ENCODE data around the gene FAM13A. TPM values are rescaled to one million over a fixed set of nuclear protein-coding genes. Genes with fewer than 3 reads are reported as not detected.
A peak's percentile ranks its signal among the peaks of the same experiment; 100 is the strongest.

Gene FAM13A
- total RNA-seq, 2 donors from 2014 or later: 10.1 to 24.9 TPM

- intact Hi-C loops (cut with DNase I): no loop called here
- ATAC-seq: no peak
- DNase-seq: no peak
Measured at GRCh38 chr4:88827442-88827841, 229.5 kb downstream of the FAM13A start.

GRCh38 chr4:88826771-88827170 is 230.2 kb downstream of the FAM13A start:
- intact Hi-C loops (cut with DNase I): no loop called here
- no peak for ATAC-seq

GRCh38 chr4:88825931-88826330 is 231.1 kb downstream of the FAM13A start:
- DNase-seq (no peak), ATAC-seq (no peak)
- intact Hi-C loops (cut with DNase I): no loop called here

More at GRCh38 chr4:88826771-88827170, 230.2 kb downstream of the FAM13A start:
- DNase-seq: no peak

- DNase-seq (peak; percentile 88), ATAC-seq (peak; percentile 95 to 98)
- intact Hi-C loops (cut with DNase I): loop anchor here in 1 of 2 donors (5.0 kb wide), 1 partner anchor 289 kb away; the partner anchor contains the start of gene TIGD2
Measured at GRCh38 chr4:88823058-88823919, 233.7 kb downstream of the FAM13A start.

GRCh38 chr4:88822034-88822789 is 234.8 kb downstream of the FAM13A start:
- ATAC-seq (no peak), DNase-seq (no peak)
- intact Hi-C loops (cut with DNase I): loop anchor here in 1 of 2 donors (5.0 kb wide), 1 partner anchor 290 kb away; the partner anchor contains the start of gene TIGD2

- ATAC-seq: no peak
- intact Hi-C loops (cut with DNase I): loop anchor here in 1 of 2 donors (5.0 kb wide), 1 partner anchor 291 kb away; the partner anchor contains the start of gene TIGD2
Measured at GRCh38 chr4:88821522-88821921, 235.5 kb downstream of the FAM13A start.

GRCh38 chr4:88820698-88821415 is 236.1 kb downstream of the FAM13A start:
- DNase-seq (no peak), ATAC-seq (no peak)
- intact Hi-C loops (cut with DNase I): loop anchor here in 1 of 2 donors (5.0 kb wide), 1 partner anchor 291 kb away; the partner anchor contains the start of gene TIGD2

More at GRCh38 chr4:88821522-88821921, 235.5 kb downstream of the FAM13A start:
- DNase-seq: no peak

GRCh38 chr4:88819818-88820697 is 236.9 kb downstream of the FAM13A start:
- ATAC-seq (no peak), DNase-seq (no peak)
- intact Hi-C loops (cut with DNase I): loop anchor here (2.0 to 5.0 kb wide), 2 partner anchors 205 to 292 kb away; partner anchors contain the start of gene TIGD2 (in 1 of the 2)

- DNase-seq (peak; percentile 35), ATAC-seq (peak; percentile 31 to 36)
Measured at GRCh38 chr4:88818631-88819470, 238.1 kb downstream of the FAM13A start.

GRCh38 chr4:88817740-88818139 is 239.2 kb downstream of the FAM13A start:
- DNase-seq: no peak
- no peak for ATAC-seq
- intact Hi-C loops (cut with DNase I): loop anchor here (1.0 to 2.0 kb wide), 2 partner anchors 207 to 208 kb away; no protein-coding TSS in a partner anchor

More at GRCh38 chr4:88818631-88819470, 238.1 kb downstream of the FAM13A start:
- intact Hi-C loops (cut with DNase I): loop anchor here (1.0 to 2.0 kb wide), 2 partner anchors 206 kb away; no protein-coding TSS in a partner anchor

GRCh38 chr4:88816360-88816759 is 240.6 kb downstream of the FAM13A start:
- DNase-seq (no peak), ATAC-seq (no peak)
- intact Hi-C loops (cut with DNase I): no loop called here

- DNase-seq: no peak
- no peak for ATAC-seq
- intact Hi-C loops (cut with DNase I): no loop called here
Measured at GRCh38 chr4:88814043-88814617, 242.9 kb downstream of the FAM13A start.

- ATAC-seq (no peak), DNase-seq (no peak)
- intact Hi-C loops (cut with DNase I): no loop called here
Measured at GRCh38 chr4:88813013-88813412, 244.0 kb downstream of the FAM13A start.

- intact Hi-C loops (cut with DNase I): no loop called here
- peak in 1 of 2 donors; percentile 42 for ATAC-seq
- no peak for DNase-seq
Measured at GRCh38 chr4:88812420-88812819, 244.6 kb downstream of the FAM13A start.

GRCh38 chr4:88811904-88812303 is 245.1 kb downstream of the FAM13A start:
- intact Hi-C loops (cut with DNase I): no loop called here
- DNase-seq: no peak
- ATAC-seq: no peak

GRCh38 chr4:88810325-88810724 is 246.7 kb downstream of the FAM13A start:
- intact Hi-C loops (cut with DNase I): no loop called here
- DNase-seq (no peak), ATAC-seq (no peak)

Data from left cardiac atrium (tissue), 4 donors.